ENCODE data around the gene KRT5.

- TF ChIP-seq ZFX (IDR thresholded peaks at IDR 0.05) (no peak), CTCF (conservative IDR thresholded peaks at IDR 0.05) (no peak)
These were observed 33.8 kb downstream of the KRT5 start for GRCh38 chr12:52486166-52487105.
